Stimulated activated CD8-positive, alpha-beta memory T cell treated with anti-CD3 and anti-CD28 coated beads, Interleukin-7, amount 100 ng/mL, for 1 hour (primary cell): ENCODE measurements around the gene CDH13.

Experiments
- DNase-seq, 2 donors: peaks; one replicate each; pipeline ENCODE4 v3.0.0-alpha.2; 2020; ENCODE audit warnings: low read depth in 2 of 2

CDH13 gene

GRCh38 chr16:82953517-82953916, 326.7 kb downstream of the CDH13 start:
- DNase-seq = no peak

- no peak for DNase-seq
Observed at GRCh38 chr16:82954224-82954929, 327.6 kb downstream of the CDH13 start.

GRCh38 chr16:82955741-82956348, 329.1 kb downstream of the CDH13 start:
- no peak for DNase-seq

- no peak for DNase-seq
Observed at GRCh38 chr16:82957212-82957611, 330.4 kb downstream of the CDH13 start.

- no peak for DNase-seq
Observed at GRCh38 chr16:82960918-82961317, 334.1 kb downstream of the CDH13 start.

GRCh38 chr16:82963653-82964052, 336.9 kb downstream of the CDH13 start:
- no peak for DNase-seq

- no peak for DNase-seq
Observed at GRCh38 chr16:82965808-82966207, 339.0 kb downstream of the CDH13 start.

GRCh38 chr16:82967424-82967823, 340.7 kb downstream of the CDH13 start:
- DNase-seq = no peak

GRCh38 chr16:82971126-82971525, 344.4 kb downstream of the CDH13 start:
- no peak for DNase-seq

GRCh38 chr16:82972331-82972919, 345.7 kb downstream of the CDH13 start:
- DNase-seq = no peak

- no peak for DNase-seq
Observed at GRCh38 chr16:82979406-82980111, 352.8 kb downstream of the CDH13 start.

GRCh38 chr16:82980810-82981209, 354.0 kb downstream of the CDH13 start:
- DNase-seq = no peak

- no peak for DNase-seq
Observed at GRCh38 chr16:82987767-82988166, 361.0 kb downstream of the CDH13 start.

- DNase-seq = no peak
Observed at GRCh38 chr16:82990155-82990554, 363.4 kb downstream of the CDH13 start.

GRCh38 chr16:82991410-82991809, 364.6 kb downstream of the CDH13 start:
- no peak for DNase-seq

GRCh38 chr16:82991966-82992675, 365.4 kb downstream of the CDH13 start:
- no peak for DNase-seq

- no peak for DNase-seq
Observed at GRCh38 chr16:82992786-82993185, 366.0 kb downstream of the CDH13 start.

- DNase-seq = no peak
Observed at GRCh38 chr16:82993415-82993814, 366.6 kb downstream of the CDH13 start.

GRCh38 chr16:82993926-82994325, 367.2 kb downstream of the CDH13 start:
- DNase-seq = no peak

GRCh38 chr16:82995286-82995923, 368.6 kb downstream of the CDH13 start:
- no peak for DNase-seq

GRCh38 chr16:82995924-82996441, 369.2 kb downstream of the CDH13 start:
- no peak for DNase-seq
